Kidney capillary endothelial cell (primary cell): Measurements from ENCODE around the gene SUN1.

Experiments
- DNase-seq: peaks from one replicate; pipeline ENCODE4 v3.0.0-alpha.2; 2018; ENCODE audit warnings: low spot score

Gene SUN1

DNA sequence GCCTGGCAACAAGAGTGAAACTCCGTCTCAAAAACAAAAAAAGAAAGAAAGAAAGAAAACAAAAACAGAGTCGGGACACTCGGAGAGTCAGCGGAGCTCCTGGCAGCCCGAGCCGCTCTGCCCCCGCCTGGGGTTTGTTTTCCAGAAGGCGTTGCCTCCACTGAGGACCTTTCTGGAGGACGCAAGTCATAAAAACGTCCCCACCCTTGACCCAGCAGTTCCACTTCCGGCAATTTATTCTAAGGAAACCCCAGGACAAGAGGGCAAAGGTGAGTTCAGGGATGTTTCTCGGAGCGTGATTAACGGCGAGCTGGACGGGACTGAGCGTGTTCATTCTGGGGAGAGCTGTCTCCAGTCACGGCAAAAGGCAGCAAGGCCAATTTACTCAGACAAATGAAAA, 27.0 kb upstream of the SUN1 start:
- no peak for DNase-seq

GRCh38 chr7:815284-816216, 16.7 kb upstream of the SUN1 start:
- no peak for DNase-seq

GRCh38 chr7:816300-816750, 16.0 kb upstream of the SUN1 start:
- DNase-seq = peak; percentile 93

DNA sequence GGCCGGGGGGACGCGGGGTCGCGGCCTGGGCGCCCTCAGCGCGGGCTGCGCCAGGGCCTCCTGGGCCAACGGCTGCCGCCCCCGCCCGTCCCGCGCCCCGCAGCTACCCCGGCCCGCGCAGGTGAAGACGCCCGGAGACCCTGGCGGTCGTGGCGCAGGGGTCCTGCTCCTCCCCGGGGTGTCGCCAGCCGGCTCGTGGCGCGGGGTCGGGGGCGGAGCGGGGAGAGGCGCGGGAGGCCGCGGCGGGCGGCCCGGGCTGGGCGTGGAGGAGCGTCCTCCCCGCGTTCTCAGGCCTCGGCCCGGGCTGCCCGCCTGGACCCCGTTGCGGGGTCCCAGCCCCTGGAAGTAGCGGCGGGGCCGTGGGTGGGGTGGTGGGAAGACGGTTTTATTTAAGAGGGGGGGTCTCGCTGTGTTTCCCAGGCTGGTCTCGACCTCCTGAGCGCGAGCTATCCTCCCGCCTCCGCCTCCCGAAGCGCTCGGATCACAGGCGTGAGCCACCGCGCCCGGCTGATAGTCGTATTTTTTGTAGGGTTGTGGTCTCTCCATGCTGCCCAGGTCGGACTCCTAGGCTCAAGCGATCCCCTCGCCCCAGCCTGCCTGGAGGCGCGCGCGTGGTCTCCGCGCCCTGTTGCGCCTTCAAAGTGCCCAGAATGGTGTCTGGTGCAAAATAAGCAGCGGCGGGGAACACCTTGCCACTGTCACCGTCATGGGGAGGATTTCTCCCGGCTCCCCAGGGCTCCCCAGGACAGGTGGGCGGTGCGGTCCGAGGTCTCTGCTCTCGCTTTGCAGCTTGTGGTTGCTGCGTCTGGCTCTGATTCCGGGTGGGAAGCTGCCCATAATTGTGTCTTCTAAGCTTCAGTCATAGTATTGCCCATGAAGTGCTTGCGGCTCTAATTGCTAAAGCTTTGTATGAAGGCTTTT, 15.3 kb upstream of the SUN1 start:
- no peak for DNase-seq

DNA sequence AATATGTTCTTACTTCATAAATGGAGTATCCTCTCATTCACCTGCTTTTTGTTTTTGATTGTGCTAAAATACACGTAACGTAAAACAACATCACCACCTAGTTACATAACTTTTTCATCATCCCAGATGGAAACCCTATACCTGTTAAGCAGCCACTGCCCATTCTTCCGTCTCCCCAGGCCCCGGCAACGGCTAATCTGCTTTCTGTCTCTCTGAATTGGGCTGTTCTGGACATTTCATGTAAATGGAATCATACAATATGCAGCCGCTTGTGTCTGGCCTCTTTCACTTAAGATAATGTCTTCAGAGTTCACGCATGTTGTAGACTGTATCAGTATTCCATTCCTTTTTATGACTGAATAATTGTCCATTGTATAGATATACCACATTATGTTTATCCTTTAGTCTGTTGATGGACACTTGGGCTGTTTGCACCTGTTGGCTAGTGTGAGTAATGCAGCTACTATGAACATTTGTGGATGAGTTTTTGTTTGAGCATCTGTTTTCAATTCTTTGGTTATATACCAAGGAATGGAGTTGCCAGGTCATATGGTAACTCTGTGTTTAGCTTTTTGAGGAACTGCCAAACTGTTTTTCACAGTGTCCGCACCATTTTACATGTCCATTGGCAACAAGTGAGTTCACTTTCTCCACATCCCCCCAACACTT, 14.1 kb upstream of the SUN1 start:
- no peak for DNase-seq

DNA sequence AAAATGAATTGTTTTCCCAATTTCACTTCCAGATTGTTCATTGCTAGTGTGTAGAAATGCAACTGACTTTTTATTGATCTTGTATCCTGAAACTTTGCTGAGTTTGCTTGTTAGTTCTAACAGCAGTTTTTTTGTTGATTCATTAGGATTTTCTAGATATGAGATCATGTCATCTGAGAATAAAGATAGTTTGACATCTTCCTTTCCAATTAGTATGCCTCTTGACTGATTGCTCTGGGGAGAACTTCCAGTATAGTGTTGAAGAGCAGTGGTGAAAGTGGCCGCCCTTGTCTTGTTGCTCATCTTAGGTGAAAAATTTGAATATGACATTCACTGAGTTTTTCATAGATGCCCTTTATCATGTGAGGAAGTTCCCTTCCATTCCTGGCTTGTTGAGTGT, 11.9 kb upstream of the SUN1 start:
- no peak for DNase-seq

- DNase-seq = no peak
Observed at GRCh38 chr7:821688-822087, 10.6 kb upstream of the SUN1 start.

DNA sequence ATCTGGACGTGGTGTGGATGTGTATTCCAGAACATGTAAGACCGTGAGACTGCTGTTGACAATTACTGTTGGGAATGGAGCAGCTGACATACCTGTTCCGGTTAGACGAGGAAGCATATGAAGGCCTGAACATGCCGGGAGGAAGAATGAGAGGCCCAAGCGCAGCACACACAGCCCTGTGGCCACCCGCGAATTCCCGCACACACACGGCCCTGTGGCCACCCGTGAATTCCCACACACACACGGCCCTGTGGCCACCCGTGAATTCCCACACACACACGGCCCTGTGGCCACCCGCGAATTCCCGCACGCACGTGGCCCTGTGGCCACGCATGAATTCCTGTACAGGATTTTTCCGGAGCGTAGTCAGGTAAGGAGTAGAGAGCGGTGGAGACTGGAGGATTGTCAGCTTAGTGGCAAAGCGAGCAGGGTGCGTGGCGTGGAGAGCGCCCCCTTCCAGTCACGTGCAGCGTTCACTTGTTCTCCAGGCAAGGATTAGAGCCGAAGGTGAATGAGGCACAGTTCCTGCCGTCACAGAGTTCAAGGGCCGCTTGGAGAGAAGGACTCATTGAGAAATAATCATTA, 9.5 kb upstream of the SUN1 start:
- no peak for DNase-seq

GRCh38 chr7:823649-824048, 8.6 kb upstream of the SUN1 start:
- no peak for DNase-seq

- DNase-seq = no peak
Observed at GRCh38 chr7:824081-824480, 8.2 kb upstream of the SUN1 start.

DNA sequence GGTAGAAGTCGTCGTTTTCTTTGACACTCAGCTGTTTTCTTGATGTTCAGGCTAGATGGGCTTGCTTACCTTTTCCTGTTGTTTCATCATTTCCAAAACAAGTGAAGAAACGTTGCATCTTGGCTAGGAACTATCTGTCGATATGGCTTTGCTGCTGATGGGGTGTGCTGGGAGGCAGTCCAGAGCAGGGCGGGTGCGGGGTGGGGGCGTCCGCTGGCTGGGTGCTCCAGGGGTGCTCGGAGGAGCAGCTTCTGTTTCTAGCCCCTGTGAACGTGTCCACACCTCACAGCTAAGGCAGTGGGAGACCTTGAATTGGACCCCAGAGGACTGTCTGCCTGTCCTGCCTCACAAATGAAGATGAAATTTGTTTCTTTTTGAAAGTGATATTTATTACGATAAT, 7.6 kb upstream of the SUN1 start:
- DNase-seq = no peak

GRCh38 chr7:825386-825785, 6.9 kb upstream of the SUN1 start:
- DNase-seq = no peak

GRCh38 chr7:826230-826917, 5.9 kb upstream of the SUN1 start:
- DNase-seq = peak; percentile 68

DNA sequence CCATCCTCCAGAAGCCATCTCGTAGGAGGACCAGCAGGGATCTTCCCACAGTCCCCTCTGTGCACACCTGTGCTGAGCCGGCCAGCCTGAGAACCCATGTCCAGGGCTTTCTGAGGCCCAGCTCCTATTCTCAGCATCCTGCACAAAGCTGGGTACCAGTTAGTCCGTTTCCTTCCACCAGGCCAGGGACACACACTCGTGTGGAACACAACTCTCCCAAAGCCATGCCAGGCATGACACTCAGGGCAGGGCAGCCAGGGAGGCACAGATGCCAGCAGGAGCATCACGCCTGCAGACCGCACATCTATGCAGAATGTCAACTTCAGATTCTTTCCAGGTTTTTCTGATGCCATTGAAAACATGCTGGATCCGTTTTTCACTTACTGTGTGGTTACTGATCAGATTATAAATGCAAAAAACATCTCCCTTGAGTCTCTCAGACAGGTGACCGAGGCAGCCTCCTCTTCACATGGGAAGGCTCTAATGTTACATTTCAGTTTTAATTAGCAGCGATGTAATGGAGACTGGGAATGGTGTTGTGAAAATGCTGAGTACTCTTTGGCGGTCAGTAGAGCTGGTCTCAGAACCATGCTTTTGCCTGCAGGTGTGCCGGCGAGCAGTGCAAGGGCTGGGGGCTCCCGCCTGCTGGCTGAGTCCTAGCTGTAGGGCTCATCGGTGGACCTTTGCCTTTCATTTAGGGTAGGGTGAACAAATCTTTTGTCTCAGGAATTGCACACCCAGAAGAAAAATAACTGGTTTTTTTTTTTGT, 3.3 kb upstream of the SUN1 start:
- no peak for DNase-seq

GRCh38 chr7:830069-830468, 2.2 kb upstream of the SUN1 start:
- DNase-seq = no peak

GRCh38 chr7:831596-832166, 595 bp upstream of the SUN1 start:
- DNase-seq = peak; percentile 95

DNA sequence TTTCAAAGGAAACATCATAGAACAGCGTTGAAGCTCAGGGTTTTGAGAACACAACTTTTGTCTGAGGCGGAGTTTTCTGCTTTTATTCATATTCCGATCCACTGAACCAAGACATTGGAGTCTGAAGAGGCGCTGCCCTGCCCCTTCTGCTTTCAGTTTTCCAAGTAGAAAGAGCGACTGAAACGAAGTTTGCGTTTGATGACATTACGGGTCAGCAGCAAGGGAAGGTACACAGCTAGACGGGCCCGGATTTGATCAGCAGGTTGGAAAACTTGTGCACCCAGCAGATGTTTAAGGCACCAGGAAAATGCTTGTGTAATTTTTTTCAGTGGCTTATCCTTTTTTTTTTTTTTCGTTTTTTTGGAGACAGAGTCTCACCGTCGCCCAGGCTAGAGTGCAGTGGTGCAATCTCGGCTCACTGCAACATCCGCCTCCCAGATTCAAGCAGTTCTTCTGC, 720 bp downstream of the SUN1 start:
- no peak for DNase-seq

- DNase-seq = no peak
Observed at GRCh38 chr7:833601-834258, 1.5 kb downstream of the SUN1 start.

- DNase-seq = no peak
Observed at GRCh38 chr7:834277-834676, 2.0 kb downstream of the SUN1 start.

DNA sequence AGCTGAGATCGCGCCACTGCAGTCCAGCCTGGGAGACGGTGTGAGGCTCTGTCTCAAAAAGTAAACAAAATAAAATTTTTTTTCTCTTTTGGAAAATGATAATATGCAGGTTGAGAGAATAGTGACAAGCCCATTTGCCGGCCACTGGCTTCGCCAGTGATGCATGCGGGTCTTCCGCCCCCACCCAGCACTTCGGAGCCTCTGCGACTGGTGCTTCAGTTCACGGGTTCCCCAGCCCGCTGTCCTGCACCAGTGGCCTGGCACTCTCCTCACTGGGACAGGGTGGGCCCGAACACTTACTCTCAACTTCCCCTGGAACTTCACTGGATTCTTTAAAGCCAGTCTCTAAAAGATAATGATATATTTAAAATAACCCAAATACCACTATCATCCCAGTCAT, 2.7 kb downstream of the SUN1 start:
- DNase-seq = no peak
